SK-N-SH treated with all-trans-retinoic acid at 6 μM for 48 hours (cell line): Measurements from ENCODE around the gene EIF4EBP2.

ENCODE experiments used
- ATAC-seq: fragments of 200-7000 bp; cut with Tn5 transposase; 3 replicates; pipeline ENCODE4 v1.9.1; 2020; ENCODE audit warnings: mild to moderate bottlenecking, moderate library complexity
- ARNTL ChIP-seq: fragments of 450-650 bp; formaldehyde crosslinking; IDR thresholded peaks from 2 replicates; pipeline ENCODE4 v1.5.0; 2020; ENCODE audit warnings: low read depth, mild to moderate bottlenecking, moderate library complexity, borderline replicate concordance
- CREB5 ChIP-seq: fragments of 250-450 bp; sonication (Bioruptor Pico); IDR thresholded peaks from 2 replicates; pipeline ENCODE4 v1.5.1; 2020; ENCODE audit warnings: low read depth, mild to moderate bottlenecking, moderate library complexity
- ESRRG ChIP-seq: fragments of 250-450 bp; sonication (Bioruptor Pico); IDR thresholded peaks from 2 replicates; pipeline ENCODE4 v1.6.1; 2021; ENCODE audit warnings: mild to moderate bottlenecking
- GLIS3 ChIP-seq: fragments of 250-450 bp; sonication (Bioruptor Pico); IDR thresholded peaks from 2 replicates; pipeline ENCODE4 v1.5.0; 2020; ENCODE audit warnings: mild to moderate bottlenecking, moderate library complexity
- OSR1 ChIP-seq: fragments of 250-450 bp; sonication (Bioruptor Pico); IDR thresholded peaks from 2 replicates; pipeline ENCODE4 v1.8.0; 2022; ENCODE audit warnings: moderate library complexity, mild to moderate bottlenecking, inconsistent platforms
- PATZ1 ChIP-seq: fragments of 250-450 bp; sonication (Bioruptor Pico); IDR thresholded peaks from 2 replicates; pipeline ENCODE4 v1.8.0; 2020; ENCODE audit warnings: mild to moderate bottlenecking, moderate library complexity, borderline replicate concordance
- POU6F1 ChIP-seq: fragments of 250-450 bp; sonication (Bioruptor Pico); IDR thresholded peaks from 2 replicates; pipeline ENCODE4 v1.8.0; 2021; ENCODE audit warnings: low read depth, mild to moderate bottlenecking, moderate library complexity, borderline replicate concordance
- PPARA ChIP-seq: fragments of 250-450 bp; sonication (Bioruptor Pico); IDR thresholded peaks from 2 replicates; pipeline ENCODE4 v1.5.0; 2020; ENCODE audit warnings: mild to moderate bottlenecking, borderline replicate concordance
- RARB ChIP-seq: fragments of 250-450 bp; sonication (Bioruptor Pico); IDR thresholded peaks from 2 replicates; pipeline ENCODE4 v1.8.0; 2021; ENCODE audit warnings: mild to moderate bottlenecking, moderate library complexity
- SNAI2 ChIP-seq: fragments of 250-450 bp; sonication (Bioruptor Pico); IDR thresholded peaks from 2 replicates; pipeline ENCODE4 v1.5.0; 2020; ENCODE audit warnings: mild to moderate bottlenecking, moderate library complexity
- TCF4 ChIP-seq: fragments of 250-450 bp; sonication (Bioruptor Pico); IDR thresholded peaks from 2 replicates; pipeline ENCODE4 v1.8.0; 2021; ENCODE audit warnings: mild to moderate bottlenecking, moderate library complexity, borderline replicate concordance
- TSHZ2 ChIP-seq: fragments of 250-450 bp; sonication (Bioruptor Pico); IDR thresholded peaks from 2 replicates; pipeline ENCODE4 v1.5.0; 2020; ENCODE audit warnings: mild to moderate bottlenecking, moderate library complexity

Gene EIF4EBP2

GRCh38 chr10:70363971-70364771 is 39.8 kb upstream of the EIF4EBP2 start (continued):
- TF ChIP-seq POU6F1 (CRISPR knock-in tag) (no peak), PPARA (CRISPR knock-in tag) (no peak), SNAI2 (no peak)

GRCh38 chr10:70364772-70365091 is 39.2 kb upstream of the EIF4EBP2 start:
- TF ChIP-seq PATZ1 (CRISPR knock-in tag) (no peak), GLIS3 (no peak), CREB5 (CRISPR knock-in tag) (no peak), OSR1 (CRISPR knock-in tag) (no peak)
- ATAC-seq = no peak; the same call in 1 of the 3 replicates

GRCh38 chr10:70367195-70367796 is 36.6 kb upstream of the EIF4EBP2 start:
- TF ChIP-seq TSHZ2 (no peak), TCF4 (CRISPR knock-in tag) (no peak), PPARA (CRISPR knock-in tag) (no peak)
- ATAC-seq = no peak

- ATAC-seq = no peak
- TF ChIP-seq TSHZ2 (no peak), ESRRG (no peak), PPARA (CRISPR knock-in tag) (no peak)
Observed at GRCh38 chr10:70368774-70369482, 35.0 kb upstream of the EIF4EBP2 start.

- TF ChIP-seq RARB (CRISPR knock-in tag) (no peak), TCF4 (CRISPR knock-in tag) (no peak), ARNTL (CRISPR knock-in tag) (no peak), OSR1 (CRISPR knock-in tag) (no peak)
- no peak for ATAC-seq
Observed at GRCh38 chr10:70369498-70370018, 34.4 kb upstream of the EIF4EBP2 start.
